HepG2 (cell line): ENCODE data around the gene CALML5. TPM values are rescaled to one million over a fixed set of nuclear protein-coding genes. Genes with fewer than 3 reads are reported as not detected.

ENCODE experiments used
- ATF7-NPFF ChIP-seq: sonication (generic); formaldehyde crosslinking; IDR thresholded peaks from 2 replicates; pipeline ENCODE4 v1.8.1; 2023; ENCODE audit warnings: mild to moderate bottlenecking, low read depth, missing genetic modification reagents, moderate library complexity
- E2F1 ChIP-seq: sonication (generic); formaldehyde crosslinking; IDR thresholded peaks from 2 replicates; pipeline ENCODE4 v1.5.0; 2020; ENCODE audit warnings: missing genetic modification reagents
- FOXP4 ChIP-seq: sonication (generic); formaldehyde crosslinking; IDR thresholded peaks from 2 replicates; pipeline ENCODE4 v1.4.0; 2020; ENCODE audit warnings: missing genetic modification reagents
- GMEB2 ChIP-seq: IDR thresholded peaks from 2 replicates; pipeline ENCODE4 v1.6.1; 2016; ENCODE audit warnings: missing biosample characterization, missing genetic modification reagents, low read depth
- HNF4G ChIP-seq, 2 experiments: sonication (generic) in 1 of 2; formaldehyde crosslinking in 1 of 2; IDR thresholded peaks; 2 replicates each; pipeline versions ENCODE4 v1.4.0 to v1.6.1; 2011 to 2020; ENCODE audit warnings: borderline replicate concordance in 2 of 2, low read depth in 2 of 2, mild to moderate bottlenecking in 2 of 2, low read length in 1 of 2, missing genetic modification reagents in 1 of 2, moderate library complexity in 1 of 2
- KLF12 ChIP-seq: sonication (generic); formaldehyde crosslinking; IDR thresholded peaks from 2 replicates; pipeline ENCODE4 v1.4.0; 2020; ENCODE audit warnings: missing genetic modification reagents, borderline replicate concordance
- LBX2 ChIP-seq: sonication (generic); formaldehyde crosslinking; IDR thresholded peaks from 2 replicates; pipeline ENCODE4 v1.5.0; 2020; ENCODE audit warnings: missing genetic modification reagents, mild to moderate bottlenecking, borderline replicate concordance
- NFKBIZ ChIP-seq: IDR thresholded peaks from 2 replicates; pipeline ENCODE4 v1.6.1; 2018; ENCODE audit warnings: missing genetic modification reagents, missing compliant biosample characterization
- NONO ChIP-seq, 2 experiments: fragments of 450-650 bp in 1 of 2; sonication (generic) in 1 of 2; formaldehyde crosslinking in 1 of 2; IDR thresholded peaks in 1 of 2; conservative IDR thresholded peaks in 1 of 2; 2 replicates each; pipeline versions ENCODE4 v1.6.1 to v1.8.0; 2017 to 2022; ENCODE audit warnings: mild to moderate bottlenecking in 1 of 2, missing genetic modification reagents in 1 of 2, moderate library complexity in 1 of 2
- PRDM10 ChIP-seq: sonication (generic); formaldehyde crosslinking; IDR thresholded peaks from 2 replicates; pipeline ENCODE4 v1.4.0; 2020; ENCODE audit warnings: low read depth, missing genetic modification reagents
- SNRNP70 ChIP-seq: fragments of 200-400 bp; formaldehyde crosslinking; IDR thresholded peaks from 2 replicates; pipeline ENCODE4 v1.6.1; 2017; ENCODE audit warnings: mild to moderate bottlenecking, low read depth, low read length, moderate library complexity
- ZC3H13 ChIP-seq: sonication (generic); formaldehyde crosslinking; IDR thresholded peaks from 2 replicates; pipeline ENCODE4 v1.8.1; 2023; ENCODE audit warnings: mild to moderate bottlenecking, missing genetic modification reagents, moderate library complexity
- ZNF292 ChIP-seq: sonication (generic); formaldehyde crosslinking; IDR thresholded peaks from 2 replicates; pipeline ENCODE4 v1.8.1; 2022; ENCODE audit warnings: mild to moderate bottlenecking, low read depth, missing genetic modification reagents, borderline replicate concordance
- ZNF512 ChIP-seq: sonication (generic); formaldehyde crosslinking; IDR thresholded peaks from 2 replicates; pipeline ENCODE4 v1.4.0; 2020; ENCODE audit warnings: mild to moderate bottlenecking, missing genetic modification reagents
- ZSCAN22 ChIP-seq: sonication (generic); formaldehyde crosslinking; IDR thresholded peaks from 2 replicates; pipeline ENCODE4 v1.4.0; 2020; ENCODE audit warnings: mild to moderate bottlenecking, missing genetic modification reagents
- ZSCAN29 ChIP-seq: sonication (generic); formaldehyde crosslinking; conservative IDR thresholded peaks from 2 replicates; pipeline ENCODE4 v1.4.0; 2020; ENCODE audit warnings: mild to moderate bottlenecking, missing genetic modification reagents
- polyA plus RNA-seq, 8 experiments: library from polyadenylated mRNA; depleted of rRNA in 3 of 8; stranded (reverse) in 7 of 8; unstranded in 1 of 8; fragments of >200 nt; fragmentation: Illumina TruSeq in 4 of 8; extraction: Trizol in 4 of 8; gene quantifications; 2 replicates each; pipeline versions ENCODE4 v1.2.1 to v1.2.3, GENCODE V29; 2011 to 2016; ENCODE audit warnings: low read depth in 4 of 8, missing spikeins in 1 of 8, mixed read lengths in 1 of 8; ENCODE audit not compliant: insufficient read depth in 1 of 8
- total RNA-seq, 5 experiments: library from RNA; depleted of rRNA; stranded (reverse); fragments of >200 nt; fragmentation: Illumina TruSeq; extraction: Trizol; gene quantifications; 2 replicates each; pipeline ENCODE4 v1.2.3, GENCODE V29; 2016; ENCODE audit warnings: low read depth in 1 of 5

The CALML5 gene
- total and polyA plus RNA-seq, 2 of the 13 experiments (the other 11 are each of a cell fraction or from before 2014, with no cell fraction given) = not detected

GRCh38 chr10:5515948-5516761, 16.8 kb upstream of the CALML5 start (continued):
- TF ChIP-seq ZNF292 (CRISPR knock-in tag) = no peak
- TF ChIP-seq NONO (IDR thresholded peaks at IDR 0.05) = no peak
- no peak for TF ChIP-seq NONO (CRISPR knock-in tag; conservative IDR thresholded peaks at IDR 0.05)
- no peak for TF ChIP-seq GMEB2 (CRISPR knock-in tag)
- no peak for TF ChIP-seq PRDM10
- no peak for TF ChIP-seq KLF12 (CRISPR knock-in tag)
- no peak for TF ChIP-seq ATF7-NPFF
- peak; percentile 54 for TF ChIP-seq FOXP4 (CRISPR knock-in tag)
- TF ChIP-seq HNF4G (IDR thresholded peaks at IDR 0.05; ENCODE audit: borderline replicate concordance, low read depth, low read length) = no peak
- TF ChIP-seq HNF4G (CRISPR knock-in tag; IDR thresholded peaks at IDR 0.05; ENCODE audit: borderline replicate concordance, low read depth) = no peak
- no peak for TF ChIP-seq ZSCAN22 (CRISPR knock-in tag)
- TF ChIP-seq LBX2 (CRISPR knock-in tag) = no peak
- TF ChIP-seq ZSCAN29 (CRISPR knock-in tag) = no peak
- TF ChIP-seq ZC3H13 (CRISPR knock-in tag) = no peak
- TF ChIP-seq SNRNP70 = no peak
- no peak for TF ChIP-seq E2F1 (CRISPR knock-in tag)
- no peak for TF ChIP-seq NFKBIZ (CRISPR knock-in tag)
- TF ChIP-seq ZNF512 (CRISPR knock-in tag) = peak; percentile 94; the same call in 1 of the 2 replicates
